HG03103 (cell line): ENCODE data around the gene ZNF555.

ENCODE experiments used
- ATAC-seq: cut with Tn5 transposase; IDR thresholded peaks from one replicate; pipeline ENCODE4 v1.9.1; 2021; ENCODE audit warnings: low read depth; ENCODE audit not compliant: unreplicated experiment

ZNF555 gene

DNA sequence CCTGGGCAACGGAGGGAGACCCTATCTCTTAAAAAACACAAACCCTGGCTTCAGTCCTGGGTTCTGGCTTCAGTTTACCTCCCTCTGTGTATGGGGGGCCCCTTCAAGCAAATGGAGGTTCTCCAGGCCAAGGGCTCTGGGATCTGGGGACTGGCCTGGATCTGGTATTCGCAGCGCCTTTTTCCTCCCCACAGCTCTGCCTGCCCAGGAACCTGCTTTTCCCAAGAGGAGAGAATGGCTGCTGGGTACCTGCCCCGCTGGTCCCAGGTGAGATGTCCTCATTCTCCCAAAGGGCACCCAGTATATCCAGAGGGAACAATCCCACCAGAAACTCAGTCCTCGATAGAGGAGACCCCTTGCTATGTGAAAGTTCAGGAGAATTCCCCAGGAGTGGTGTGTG, 18.4 kb upstream of the ZNF555 start:
- no peak for ATAC-seq

DNA sequence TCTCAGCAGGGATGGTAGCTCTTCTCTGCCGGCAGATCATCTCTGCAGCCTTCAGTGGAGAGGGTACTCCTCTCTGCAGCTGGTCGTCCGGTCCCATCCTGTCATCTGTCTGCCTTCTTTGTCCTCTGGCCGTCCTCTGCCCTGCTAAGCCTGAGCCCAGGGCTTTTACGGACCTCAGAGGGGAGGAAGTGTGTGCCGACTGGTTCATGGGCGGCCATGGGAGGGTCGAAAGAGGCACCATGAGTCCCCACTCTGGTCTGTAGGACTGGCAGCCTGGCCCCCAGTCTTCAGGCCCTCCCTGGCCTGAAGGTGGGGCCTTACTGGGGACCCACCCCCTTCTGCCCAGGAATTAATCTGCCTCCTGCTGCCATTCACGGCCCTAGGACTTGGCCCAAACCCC, 17.6 kb upstream of the ZNF555 start:
- ATAC-seq = no peak

DNA sequence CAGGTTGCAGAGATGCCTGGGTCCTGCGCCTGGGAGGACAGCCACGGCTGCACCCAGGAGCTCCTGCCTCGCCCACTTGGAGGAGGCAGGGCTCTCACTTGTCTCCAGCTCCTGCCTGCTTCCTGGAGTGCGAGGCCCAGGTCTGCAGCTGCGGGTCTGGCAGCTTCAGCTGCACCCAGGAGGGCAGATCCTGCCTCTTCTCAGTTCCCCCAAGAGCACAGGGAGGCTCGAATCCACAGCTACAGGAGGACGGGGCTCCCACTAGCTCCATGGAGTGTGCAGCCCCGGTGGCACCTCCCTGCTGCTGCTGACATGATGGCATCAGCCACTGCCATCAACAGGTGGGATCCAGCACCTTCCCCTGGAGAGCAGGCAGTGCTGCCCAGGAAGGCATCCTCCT, 17.1 kb upstream of the ZNF555 start:
- ATAC-seq = no peak

DNA sequence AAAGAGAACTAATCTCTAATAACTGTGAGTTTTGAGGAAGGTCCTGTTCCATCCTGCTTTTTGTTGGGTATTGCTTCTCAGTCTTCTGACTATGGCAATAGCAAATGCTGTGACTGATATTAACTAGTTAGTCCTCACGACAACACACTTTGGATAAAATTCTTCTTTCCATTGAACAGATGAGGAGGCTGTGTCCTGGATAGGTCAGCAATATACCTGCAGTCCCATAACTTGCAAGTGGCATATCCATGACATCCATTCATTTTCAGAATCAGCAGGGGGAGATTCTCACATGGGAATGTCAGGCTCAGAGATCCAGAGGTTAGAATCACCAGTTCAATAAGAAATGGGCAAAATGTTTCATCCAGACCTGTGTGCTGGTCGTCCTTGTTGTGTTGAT, 14.3 kb upstream of the ZNF555 start:
- ATAC-seq = no peak

DNA sequence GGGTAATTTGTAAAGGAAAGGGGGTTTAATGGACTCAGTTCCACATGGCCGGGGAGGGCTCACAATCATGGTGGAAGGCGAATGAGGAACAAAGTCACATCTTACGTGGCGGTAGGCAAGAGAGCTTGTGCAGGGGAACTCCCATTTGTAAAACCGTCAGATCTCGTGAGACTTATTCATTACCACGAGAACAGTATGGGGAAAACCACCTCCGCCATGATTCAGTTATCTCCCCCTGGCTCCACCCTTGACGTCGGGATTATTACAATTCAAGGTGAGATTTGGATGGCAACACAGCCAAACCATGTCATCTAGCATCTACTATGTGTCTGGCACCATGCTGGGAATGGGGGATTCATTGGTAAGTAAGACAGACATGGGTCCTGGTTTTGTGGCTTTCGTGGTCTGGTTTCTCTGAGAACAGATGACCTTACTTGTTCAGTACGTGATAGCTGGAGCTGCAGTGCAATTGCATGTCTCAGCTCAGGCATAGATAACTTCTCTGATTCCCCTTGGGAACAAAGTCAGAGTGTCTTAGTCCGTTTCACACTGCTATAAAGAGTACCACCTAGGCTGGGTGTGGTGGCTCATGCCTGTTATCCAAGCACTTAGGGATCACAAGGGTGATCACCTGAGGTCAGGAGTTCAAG, 13.3 kb upstream of the ZNF555 start:
- no peak for ATAC-seq

DNA sequence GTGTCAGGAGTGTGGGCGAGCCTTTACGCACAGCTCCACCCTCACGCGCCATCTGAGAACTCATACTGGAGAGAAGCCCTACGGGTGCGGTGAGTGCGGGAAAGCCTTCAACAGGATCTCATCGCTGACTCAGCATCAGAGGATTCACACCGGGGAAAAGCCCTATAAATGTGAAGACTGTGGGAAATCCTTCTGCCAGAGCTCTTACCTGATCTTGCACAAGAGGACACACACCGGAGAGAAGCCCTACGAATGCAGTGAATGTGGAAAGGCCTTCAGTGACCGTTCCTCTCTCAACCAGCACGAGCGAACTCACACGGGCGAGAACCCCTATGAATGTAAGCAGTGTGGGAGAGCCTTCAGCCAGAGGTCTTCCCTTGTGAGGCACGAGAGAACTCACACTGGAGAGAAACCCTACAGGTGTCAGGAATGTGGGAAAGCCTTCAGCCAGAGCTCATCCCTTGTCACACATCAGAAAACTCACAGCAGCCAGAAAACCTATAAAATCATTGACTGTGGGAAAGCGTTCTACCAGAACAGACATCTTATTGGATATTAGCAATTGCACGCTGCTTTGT, 6.9 kb upstream of the ZNF555 start:
- no peak for ATAC-seq

DNA sequence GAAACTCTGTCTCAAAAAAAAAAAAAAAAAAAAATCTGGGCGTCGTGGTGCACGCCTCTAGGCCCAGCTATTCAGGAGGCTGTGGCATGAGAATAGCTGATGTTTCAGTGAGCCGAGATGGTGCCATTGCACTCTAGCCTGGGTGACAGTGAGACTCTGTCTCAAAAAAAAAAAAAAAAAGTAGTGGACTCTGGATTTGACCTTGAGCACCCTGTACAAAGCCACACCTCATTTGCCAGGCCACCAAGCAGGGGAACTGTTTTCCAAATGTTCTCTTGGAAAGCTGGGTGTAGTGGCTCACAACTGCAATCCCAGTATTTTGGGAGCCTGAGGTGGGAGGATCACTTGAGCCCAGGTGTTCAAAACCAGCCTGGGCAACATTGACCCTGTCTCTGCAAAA, 3.8 kb upstream of the ZNF555 start:
- ATAC-seq = no peak

DNA sequence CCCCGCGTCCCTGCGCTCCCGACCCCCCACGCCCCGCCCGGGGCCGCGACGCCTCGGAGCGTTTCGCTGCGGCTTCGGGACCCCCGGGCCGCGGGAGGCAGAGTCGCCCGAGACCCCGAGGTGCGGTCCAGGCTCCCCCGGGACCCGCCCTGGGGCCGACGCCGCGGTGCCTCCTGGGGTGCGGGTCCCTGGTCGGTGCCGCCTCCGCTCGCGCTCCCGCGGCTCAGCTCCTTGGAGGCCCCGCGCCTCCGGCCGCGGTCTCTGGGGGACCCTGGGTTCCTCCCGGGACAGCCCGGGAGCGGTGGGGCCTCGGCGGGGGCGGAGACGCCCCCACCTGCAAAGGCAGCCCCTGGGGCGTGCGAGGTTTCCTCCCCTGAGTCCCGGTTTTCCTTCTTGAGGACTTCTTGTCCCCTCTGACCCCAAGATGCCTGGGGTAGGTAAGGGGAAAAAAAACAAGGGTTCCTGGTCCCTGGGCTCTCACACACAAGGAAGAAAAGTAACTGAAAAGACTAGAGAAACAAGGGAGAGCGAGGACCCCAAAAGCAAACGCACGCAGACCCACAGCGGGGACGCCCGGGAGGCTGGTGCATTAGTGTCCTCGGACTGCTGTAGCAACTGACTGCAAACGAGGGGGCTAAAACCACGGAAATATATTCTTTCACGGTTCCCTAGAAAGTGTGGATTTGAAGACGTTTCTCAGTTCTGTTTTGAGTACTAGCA, 740 bp downstream of the ZNF555 start:
- peak; percentile 8 for ATAC-seq

DNA sequence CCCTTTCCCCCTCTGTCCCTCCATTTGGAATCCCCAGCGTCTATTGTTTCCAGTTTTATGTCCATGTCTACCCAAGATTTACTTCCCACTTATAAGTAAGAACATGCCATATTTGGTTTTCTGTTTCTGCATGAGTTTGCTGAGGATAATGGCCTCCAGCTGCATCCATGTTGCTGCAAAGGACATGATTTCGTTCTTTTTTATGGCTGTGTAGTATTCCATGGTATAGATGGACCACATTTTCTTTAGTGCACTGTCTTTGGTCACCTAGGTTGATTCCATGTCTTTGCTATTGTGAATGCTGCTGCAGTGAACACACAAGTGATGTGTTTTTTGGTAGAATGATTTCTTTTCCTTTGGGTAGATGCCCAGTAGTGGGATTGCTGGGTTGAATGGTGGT, 3.8 kb downstream of the ZNF555 start:
- ATAC-seq = no peak

DNA sequence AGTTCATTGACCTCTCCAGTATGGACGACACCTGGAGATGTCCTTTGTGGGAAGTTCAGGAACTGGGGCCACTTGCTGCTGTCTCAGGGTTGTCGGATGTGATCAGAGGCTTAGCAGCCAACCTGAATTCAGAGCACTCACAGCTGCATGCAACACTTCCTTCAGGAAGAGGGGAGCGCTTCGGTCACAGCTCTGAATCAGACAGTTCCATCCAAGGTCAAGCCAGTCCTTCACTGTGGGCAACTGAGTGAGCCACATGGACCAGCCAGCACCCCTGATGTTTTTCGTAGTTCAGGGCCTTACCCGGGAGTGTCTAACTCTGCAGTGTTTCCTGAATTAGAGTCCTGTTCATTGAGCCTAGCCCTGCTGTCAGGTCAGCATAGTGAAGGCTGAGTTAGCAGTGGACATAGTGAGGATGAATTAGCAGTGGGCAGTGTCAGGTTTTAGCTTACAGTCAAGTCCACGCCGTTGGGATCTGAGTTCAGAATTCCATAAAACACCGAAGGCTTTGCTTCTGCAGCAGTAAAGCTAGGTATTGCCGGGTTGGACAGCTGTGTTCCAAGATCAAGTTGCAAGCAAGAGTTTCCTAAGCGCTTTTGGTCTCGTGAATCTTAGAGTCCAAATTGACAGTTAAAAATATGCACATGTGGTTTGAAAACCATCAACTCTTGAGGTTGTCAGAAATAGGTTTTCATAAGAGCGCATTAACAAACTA, 5.1 kb downstream of the ZNF555 start:
- no peak for ATAC-seq

DNA sequence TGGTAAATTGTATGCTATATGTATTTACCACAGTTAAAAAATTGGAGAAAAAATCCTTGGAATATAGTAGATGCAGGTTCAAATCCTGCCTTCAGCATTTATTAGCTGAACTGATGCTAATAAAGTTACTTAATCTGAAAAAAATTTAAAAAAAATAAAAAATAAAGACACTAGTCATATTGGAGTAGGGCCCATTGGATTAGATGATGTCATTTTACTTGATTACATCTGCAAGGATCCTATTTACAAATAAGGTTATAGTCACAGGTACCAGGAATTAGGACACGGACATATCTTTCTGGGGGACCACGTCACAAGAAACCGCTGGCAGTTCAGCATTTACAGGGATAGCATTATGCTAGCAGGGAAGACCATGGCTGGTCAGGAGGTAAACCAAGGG, 6.2 kb downstream of the ZNF555 start:
- ATAC-seq = no peak

DNA sequence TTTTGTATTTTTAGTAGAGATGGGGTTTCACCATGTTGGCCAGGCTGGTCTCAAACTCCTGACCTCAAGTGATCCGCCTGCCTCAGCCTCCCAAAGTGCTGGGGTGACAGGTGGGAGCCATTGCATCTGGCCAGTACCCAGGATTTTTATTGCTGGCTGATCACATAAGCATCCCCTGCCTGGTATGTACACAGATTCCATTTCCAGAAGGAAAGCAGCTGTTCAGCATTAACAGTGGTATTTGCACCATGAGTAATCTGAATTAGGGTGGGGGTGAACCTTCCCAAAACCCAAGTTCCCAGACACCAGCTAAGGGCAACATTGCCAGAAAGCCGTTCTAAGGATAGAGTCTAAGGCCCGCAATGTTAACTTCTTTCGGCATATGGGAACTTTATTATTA, 7.3 kb downstream of the ZNF555 start:
- no peak for ATAC-seq

DNA sequence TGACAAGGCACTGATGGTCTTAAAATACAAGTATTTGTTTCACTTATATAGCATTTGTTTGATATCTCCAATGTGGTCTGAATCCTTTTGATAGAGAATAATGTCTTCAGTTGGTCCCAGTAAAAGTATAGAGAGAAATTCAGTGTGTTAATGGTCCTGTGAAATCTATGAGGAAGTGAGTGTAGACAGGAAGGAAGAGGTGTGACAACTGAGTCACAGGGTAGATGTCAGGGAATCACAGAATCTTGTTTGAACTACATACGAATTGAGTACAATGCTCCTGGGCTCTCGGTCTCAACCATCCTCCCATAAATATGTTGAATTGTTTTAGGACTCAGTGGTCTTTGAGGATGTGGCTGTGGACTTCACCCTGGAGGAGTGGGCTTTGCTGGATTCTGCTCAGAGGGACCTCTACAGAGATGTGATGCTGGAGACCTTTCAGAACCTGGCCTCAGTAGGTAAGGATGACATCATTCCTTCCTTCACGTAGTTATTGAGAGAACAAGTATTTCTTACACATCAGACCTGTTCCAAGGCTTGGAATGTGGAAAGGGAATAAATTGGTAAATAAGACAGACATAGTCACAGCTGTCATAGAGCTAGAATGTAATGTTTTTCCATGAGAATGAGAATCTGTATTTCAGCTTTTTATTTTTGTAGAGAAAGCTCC, 9.1 kb downstream of the ZNF555 start:
- ATAC-seq = no peak

DNA sequence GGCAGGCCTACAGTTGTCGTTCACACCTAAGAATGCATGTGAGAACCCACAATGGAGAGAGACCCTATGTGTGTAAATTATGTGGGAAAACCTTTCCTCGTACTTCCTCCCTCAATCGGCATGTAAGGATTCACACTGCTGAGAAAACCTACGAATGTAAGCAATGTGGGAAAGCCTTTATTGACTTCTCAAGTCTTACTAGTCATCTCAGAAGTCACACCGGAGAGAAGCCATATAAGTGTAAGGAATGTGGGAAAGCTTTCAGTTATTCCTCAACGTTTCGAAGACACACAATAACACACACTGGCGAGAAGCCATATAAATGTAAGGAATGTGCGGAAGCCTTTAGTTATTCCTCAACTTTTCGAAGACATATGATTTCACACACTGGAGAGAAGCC, 11.3 kb downstream of the ZNF555 start:
- no peak for ATAC-seq

DNA sequence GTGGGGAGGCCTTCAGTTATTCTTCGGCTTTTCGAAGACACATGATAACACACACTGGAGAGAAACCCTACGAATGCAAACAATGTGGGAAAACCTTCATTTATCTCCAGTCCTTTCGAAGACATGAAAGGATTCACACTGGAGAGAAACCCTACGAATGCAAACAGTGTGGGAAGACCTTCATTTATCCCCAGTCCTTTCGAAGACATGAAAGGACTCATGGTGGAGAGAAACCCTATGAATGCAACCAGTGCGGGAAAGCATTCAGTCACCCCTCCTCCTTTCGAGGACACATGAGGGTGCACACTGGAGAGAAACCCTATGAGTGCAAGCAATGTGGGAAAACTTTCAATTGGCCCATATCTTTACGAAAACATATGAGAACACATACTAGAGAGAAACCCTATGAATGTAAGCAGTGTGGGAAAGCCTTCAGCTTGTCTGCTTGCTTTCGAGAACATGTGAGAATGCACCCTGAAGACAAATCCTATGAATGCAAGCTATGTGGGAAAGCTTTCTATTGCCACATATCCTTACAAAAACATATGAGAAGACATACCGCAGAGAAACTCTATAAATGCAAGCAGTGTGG, 11.8 kb downstream of the ZNF555 start:
- ATAC-seq = no peak

DNA sequence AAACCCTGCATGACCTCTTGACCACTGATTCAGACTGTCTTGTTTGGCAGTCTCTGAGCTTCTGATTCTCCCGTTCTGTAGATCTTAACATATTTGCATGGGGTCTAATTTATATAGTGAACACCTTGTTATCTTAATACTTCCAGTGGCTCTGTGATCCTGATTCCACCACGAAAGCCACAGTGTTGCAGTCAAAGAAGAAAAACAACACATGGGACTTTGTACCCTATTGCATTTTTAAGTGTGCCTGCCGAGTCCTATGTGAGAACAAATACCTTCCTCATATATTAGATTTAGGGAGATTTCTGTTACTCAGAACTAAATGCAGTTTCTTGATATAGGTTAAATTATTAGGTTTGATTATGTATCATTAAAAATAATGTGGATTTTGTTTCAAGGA, 13.6 kb downstream of the ZNF555 start:
- ATAC-seq = no peak

DNA sequence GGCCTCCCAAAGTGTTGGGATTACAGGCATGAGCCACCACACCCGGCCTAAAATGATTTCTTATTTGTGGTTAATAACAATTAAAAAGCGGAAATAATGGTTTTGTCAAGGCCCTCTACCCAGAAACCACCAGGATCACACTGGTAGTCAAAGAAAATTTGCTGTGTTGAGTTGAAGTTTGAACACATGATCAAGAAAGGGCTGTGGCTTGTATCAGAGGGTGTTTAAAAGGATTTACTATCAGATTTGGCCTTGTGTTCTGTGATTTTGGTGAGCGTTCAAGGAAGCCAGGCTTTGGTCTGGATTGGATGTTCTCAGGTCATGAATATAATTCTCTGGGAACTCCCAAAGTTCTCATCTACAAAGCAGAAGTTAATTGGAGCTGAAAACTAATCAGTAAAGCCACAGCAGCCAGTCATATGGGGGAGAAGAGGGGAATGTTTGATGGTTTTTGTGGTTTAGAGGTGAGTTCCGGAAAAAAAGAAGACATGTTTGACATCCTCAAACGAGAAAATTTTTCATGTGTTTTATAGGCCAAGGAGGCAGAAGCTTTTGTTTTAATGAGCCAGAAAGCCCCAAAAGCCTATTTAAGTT, 15.3 kb downstream of the ZNF555 start:
- ATAC-seq = no peak

DNA sequence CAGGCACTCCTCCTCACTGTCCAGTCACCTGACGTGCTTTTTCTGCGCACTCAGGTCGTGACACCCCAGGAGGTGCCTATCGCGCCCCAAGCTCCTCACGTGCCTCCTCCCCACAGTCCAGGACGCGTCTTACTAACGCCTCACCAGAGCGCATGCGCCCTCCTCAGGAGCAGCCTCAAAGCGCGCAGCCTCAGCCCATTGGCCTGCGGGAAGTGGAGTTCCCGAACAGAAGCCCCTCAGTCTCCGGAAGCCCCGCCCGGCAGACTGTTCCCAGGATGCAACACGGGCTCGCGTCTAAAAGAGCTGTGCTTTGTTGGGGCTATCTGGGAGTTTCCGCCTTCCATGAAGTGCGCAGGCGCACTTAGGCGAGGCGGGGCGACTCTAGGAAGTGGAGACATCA, 17.6 kb downstream of the ZNF555 start:
- ATAC-seq = no peak

DNA sequence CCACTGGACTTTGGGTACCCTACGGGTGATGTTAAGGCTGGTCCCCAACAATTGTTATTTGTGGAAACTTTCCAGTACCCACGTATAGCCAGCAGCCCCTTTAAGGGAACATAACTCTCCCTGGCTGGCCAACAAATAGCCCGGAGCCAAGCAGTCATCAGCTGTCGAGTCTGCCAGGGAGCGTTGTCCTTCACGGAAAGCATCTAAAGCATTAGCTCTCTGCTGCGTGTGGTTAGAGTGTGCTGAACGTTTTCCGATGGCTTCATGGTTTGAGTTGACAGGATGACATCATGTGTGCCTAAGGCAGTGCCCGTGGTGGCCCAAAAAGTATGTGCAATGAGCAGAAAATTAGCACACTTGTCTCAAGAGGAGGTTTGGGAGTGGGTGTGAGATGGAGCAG, 22.5 kb downstream of the ZNF555 start:
- no peak for ATAC-seq

DNA sequence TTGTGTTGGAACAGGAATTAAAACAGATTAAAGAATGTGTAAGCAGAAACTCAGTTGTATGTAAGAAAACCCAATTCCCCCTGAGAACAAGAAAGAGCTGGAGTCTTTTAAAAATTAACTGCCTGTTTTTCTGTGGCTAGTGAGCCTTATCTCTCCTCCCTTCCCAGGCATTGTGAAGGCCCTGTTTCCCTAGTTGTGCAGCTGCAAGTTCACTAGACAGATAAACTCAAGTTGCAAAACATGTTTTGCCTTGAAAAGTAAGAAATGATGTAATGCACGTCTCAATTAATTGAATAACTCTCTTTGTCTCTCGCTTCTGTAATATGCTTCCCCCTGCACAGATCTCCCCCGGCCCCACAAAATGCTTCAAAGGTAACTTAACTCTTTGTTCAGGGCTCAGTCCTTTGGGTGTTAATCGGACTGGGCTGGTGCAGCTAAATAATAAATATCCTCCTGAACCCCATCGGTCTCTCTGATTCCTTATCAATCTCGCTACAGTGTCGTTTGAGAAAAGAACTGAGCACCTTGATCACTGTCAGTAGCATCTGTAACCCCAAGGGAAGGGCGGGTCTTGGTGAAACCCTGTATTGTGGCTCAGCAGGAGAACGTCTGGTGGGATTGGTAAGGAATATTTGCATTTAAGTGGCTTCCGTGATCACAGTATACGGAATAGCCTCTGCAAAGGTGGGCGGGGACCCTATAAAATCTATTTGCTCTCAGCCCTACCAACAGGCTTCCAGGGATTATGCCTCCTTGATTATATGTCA, 24.2 kb downstream of the ZNF555 start:
- ATAC-seq = no peak
